Neutrophil (primary cell): ENCODE measurements around the gene TTLL12.

Source experiments
- H3K27ac ChIP-seq: fragments of 200-600 bp; sonication (generic); 2 replicates; pipeline ENCODE4 v1.5.1; 2016; ENCODE audit warnings: mild to moderate bottlenecking, moderate library complexity
- H3K27me3 ChIP-seq: fragments of 200-600 bp; sonication (generic); 2 replicates; pipeline ENCODE4 v1.6.0; 2016; ENCODE audit warnings: mild to moderate bottlenecking
- H3K36me3 ChIP-seq: fragments of 200-600 bp; sonication (generic); 2 replicates; pipeline ENCODE4 v1.5.1; 2017
- H3K4me1 ChIP-seq, 2 experiments: fragments of 200-600 bp in 1 of 2; sonication (generic) in 1 of 2; 1 replicate in 1 of 2; 2 replicates in 1 of 2; pipeline versions ENCODE4 v1.5.1 to v1.6.1; 2013 to 2016; ENCODE audit warnings: low read depth in 1 of 2, low read length in 1 of 2, mild to moderate bottlenecking in 1 of 2, moderate library complexity in 1 of 2; ENCODE audit not compliant: control insufficient read depth in 1 of 2, insufficient read depth in 1 of 2
- H3K4me3 ChIP-seq, 2 experiments: fragments of 200-600 bp in 1 of 2; sonication (generic) in 1 of 2; 1 replicate in 1 of 2; 2 replicates in 1 of 2; pipeline ENCODE4 v1.5.1; 2013 to 2016; ENCODE audit warnings: low read depth in 1 of 2, low read length in 1 of 2, mild to moderate bottlenecking in 1 of 2, moderate library complexity in 1 of 2
- H3K9me3 ChIP-seq: fragments of 200-600 bp; sonication (generic); 2 replicates; pipeline ENCODE4 v1.5.1; 2016
- CTCF ChIP-seq: fragments of 200-600 bp; sonication (generic); IDR thresholded peaks from 2 replicates; pipeline ENCODE4 v1.5.1; 2016; ENCODE audit warnings: antibody characterized with exemption

The TTLL12 gene

GRCh38 chr22:43220625-43221380 lies 33.9 kb upstream of the TTLL12 start:
- Histone ChIP-seq H3K4me3 (no peak overlapping the region), H3K27me3 (no peaks in the 10 kb centered on the region), H3K27ac (no peak overlapping the region), H3K9me3 (no peaks in the 10 kb centered on the region), H3K4me1 (no peaks in the 10 kb centered on the region), H3K36me3 (no peaks in the 10 kb centered on the region)
- no peak for TF ChIP-seq CTCF

DNA sequence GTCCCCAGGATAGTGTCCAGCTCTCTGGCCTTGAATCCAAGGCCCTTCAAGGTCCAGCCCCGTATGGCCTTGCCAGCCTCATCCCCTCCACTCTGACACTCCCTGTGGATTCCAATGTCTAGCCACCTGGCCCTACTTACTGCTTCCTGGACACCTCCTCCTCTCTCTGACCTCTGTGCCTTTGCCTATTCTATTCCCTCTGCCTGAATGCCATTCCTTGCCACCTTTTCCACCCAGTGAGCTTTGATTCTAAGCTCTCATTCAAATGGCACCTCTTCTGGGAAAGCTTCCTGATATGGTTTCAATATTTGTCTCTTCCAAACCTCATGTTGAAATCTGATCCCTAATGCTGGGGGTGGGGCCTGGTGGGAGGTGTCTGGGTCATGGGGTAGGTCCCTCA lies 31.9 kb upstream of the TTLL12 start:
- Histone ChIP-seq H3K27me3 (no peaks in the 10 kb centered on the region), H3K4me1 (no peaks in the 10 kb centered on the region)
- no peak for TF ChIP-seq CTCF

DNA sequence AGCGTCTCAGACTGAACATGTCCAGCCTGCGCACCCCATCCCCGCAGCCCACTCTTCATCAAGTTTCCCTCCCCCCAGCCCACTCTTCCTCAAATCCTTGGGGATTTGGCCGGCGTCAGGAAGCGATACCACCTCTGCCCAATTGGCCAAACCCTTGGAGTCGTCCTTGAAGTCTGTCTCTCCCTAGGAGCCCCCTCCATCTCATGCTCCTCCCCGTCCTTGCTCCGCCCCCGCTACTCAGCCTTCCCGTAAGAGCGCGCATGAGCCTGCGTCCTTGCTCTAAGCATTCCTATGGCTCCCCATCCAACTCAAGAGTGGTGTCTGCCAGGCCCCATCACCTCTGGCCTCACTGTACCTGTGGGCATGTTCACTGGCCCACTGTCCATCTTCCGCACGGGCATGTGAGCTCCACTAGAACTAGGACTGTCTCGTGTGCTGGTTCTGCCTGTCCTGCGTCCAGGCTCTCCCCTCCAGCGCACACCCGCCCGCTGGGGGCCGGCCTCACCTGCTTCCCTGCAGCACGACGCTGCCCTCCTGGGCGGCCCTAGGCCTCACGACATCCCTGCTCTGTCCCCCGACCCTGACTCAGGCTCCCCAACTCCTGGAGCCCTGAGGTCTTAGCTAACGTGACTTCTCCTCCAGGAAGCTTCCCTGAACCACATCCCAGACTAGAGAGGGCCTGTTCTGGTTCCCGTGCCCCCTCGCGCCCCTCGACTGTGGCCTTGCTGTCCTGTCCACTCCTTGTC lies 30.5 kb upstream of the TTLL12 start:
- H3K36me3 ChIP-seq = no peaks in the 10 kb centered on the region
- H3K4me3 ChIP-seq = no peak overlapping the region
- no peak overlapping the region for H3K27ac ChIP-seq
- no peak for TF ChIP-seq CTCF
- no peaks in the 10 kb centered on the region for H3K9me3 ChIP-seq
- no peaks in the 10 kb centered on the region for H3K27me3 ChIP-seq
- H3K4me1 ChIP-seq = no peaks in the 10 kb centered on the region

More for the DNA sequence above, 31.9 kb upstream of the TTLL12 start:
- H3K27ac ChIP-seq = no peak overlapping the region
- no peak overlapping the region for H3K4me3 ChIP-seq
- no peaks in the 10 kb centered on the region for H3K36me3 ChIP-seq
- no peaks in the 10 kb centered on the region for H3K9me3 ChIP-seq

GRCh38 chr22:43216738-43217137 lies 29.8 kb upstream of the TTLL12 start:
- no peaks in the 10 kb centered on the region for H3K27me3 ChIP-seq
- no peaks in the 10 kb centered on the region for H3K9me3 ChIP-seq
- TF ChIP-seq CTCF = no peak
- H3K4me1 ChIP-seq = no peaks in the 10 kb centered on the region
- no peak overlapping the region for H3K27ac ChIP-seq
- no peak overlapping the region for H3K4me3 ChIP-seq
- no peaks in the 10 kb centered on the region for H3K36me3 ChIP-seq

- Histone ChIP-seq H3K9me3 (no peaks in the 10 kb centered on the region), H3K4me1 (no peaks in the 10 kb centered on the region), H3K4me3 (no peak overlapping the region), H3K36me3 (no peaks in the 10 kb centered on the region), H3K27ac (no peak overlapping the region), H3K27me3 (no peaks in the 10 kb centered on the region)
- no peak for TF ChIP-seq CTCF
Measured at GRCh38 chr22:43213962-43214361, 27.0 kb upstream of the TTLL12 start.
